ENCODE data around the gene NDRG4. TPM values are rescaled to one million over a fixed set of nuclear protein-coding genes. Genes with fewer than 3 reads are reported as not detected.

Gene NDRG4
- polyA plus RNA-seq, 1 of the 3 experiments (the other 2 are of a cell fraction), result 52.0 TPM

GRCh38 chr16:58510776-58511628, 11.1 kb downstream of the NDRG4 start:
- 86% methylated on average over 24 of the region's 30 CpGs for WGBS (ENCODE audit: low lambda C conversion rate)
- no peak for DNase-seq

DNA sequence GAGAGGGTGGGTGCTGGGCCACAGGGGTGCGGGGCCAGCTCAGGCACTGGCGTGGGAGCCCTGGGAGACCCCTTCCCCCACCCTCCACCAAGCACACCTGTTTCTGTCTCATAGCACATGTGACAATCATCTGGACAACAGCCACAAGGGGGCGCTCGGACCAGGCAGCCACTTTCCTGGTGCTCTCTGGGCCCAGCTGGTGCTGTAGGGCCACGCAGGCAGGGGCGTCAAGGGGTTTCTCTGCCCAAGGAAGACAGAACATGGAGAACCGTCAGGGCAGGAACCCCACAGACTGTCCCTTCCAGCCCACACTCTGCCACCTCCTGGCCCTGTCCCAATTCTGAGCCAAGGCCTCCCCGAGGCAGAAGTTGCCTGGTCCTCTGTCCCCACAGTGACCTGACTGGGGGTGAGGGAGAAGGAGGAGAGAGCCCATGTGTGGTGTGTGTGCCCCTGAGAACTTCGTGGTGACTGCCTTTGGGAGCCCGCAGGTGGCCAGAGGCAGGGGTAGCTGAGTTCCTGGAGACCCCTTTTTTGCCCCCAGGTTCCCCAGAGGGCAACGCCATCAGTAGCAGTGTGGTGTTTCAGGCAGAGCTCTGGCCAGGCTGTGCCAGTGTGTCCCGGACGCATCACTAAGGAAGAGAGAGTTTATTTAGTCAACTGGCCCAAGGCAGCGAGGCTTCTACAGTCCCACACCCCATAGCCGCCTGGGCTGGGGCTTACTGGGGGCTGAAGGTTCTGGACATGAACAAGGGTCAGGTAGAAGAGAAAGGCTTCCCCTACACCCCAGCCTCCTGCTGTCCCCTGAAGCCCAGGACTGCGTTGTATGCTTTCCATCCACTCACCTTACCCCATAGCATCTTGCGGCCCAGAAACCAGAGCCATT, 12.2 kb downstream of the NDRG4 start:
- Histone ChIP-seq H3K27ac (ENCODE audit: low read depth in 2 of 2, low read length in 1 of 2) (no peak overlapping the region; a peak in 1 of 4 replicates), H3K4me3 (ENCODE audit: low read depth in 2 of 2, low read length in 1 of 2) (no peak overlapping the region), H3K4me2 (no peak overlapping the region), H3K9ac (no peak overlapping the region), H3K36me3 (replicated peaks in 1 of 2; ENCODE audit: control insufficient read depth in 1 of 2, insufficient read depth in 2 of 2, low read length in 1 of 2) (peaks cover 5 to 26% of the 10 kb centered on the region in 2 experiments), H3K9me2 (no peaks in the 10 kb centered on the region), H3K4me1 (ENCODE audit: control insufficient read depth in 1 of 2, insufficient read depth in 2 of 2, low read depth in 1 of 2, low read length in 1 of 2) (peaks cover 0 to 10% of the 10 kb centered on the region in 2 experiments; a peak in 1 of 4 replicates), H3K9me3 (no peaks in the 10 kb centered on the region), H3F3A (replicated peaks; ENCODE audit: insufficient read depth) (peaks cover 15% of the 10 kb centered on the region), H3K27me3 (ENCODE audit: insufficient read depth) (no peaks in the 10 kb centered on the region), H2AFZ (ENCODE audit: low read depth) (no peak overlapping the region), H3K79me2 (ENCODE audit: insufficient read depth) (no peaks in the 10 kb centered on the region), H4K20me1 (ENCODE audit: insufficient read depth) (0 out of 2 replicates have a peak, but pooled peaks cover 3% of the 10 kb centered on the region)
- peak; percentile 80 for DNase-seq
- 61% methylated on average over 12 of the region's 17 CpGs for WGBS (ENCODE audit: low lambda C conversion rate)
- ChIA-PET POLR2A (interaction anchor here (1.6 kb wide), 1 partner anchor 12 kb away, joined by 8 read pairs; the partner anchor contains the start of gene NDRG4), CTCF (interaction anchor here (0.6 to 2.9 kb wide), 28 partner anchors 10 to 324 kb away, joined by 3 to 32 read pairs (median 5); partner anchors contain the start of gene NDRG4)
- TF ChIP-seq FOXJ3 (CRISPR knock-in tag; IDR thresholded peaks at IDR 0.05) (no peak), JUND (IDR thresholded peaks at IDR 0.05) (no peak), REST (IDR thresholded peaks at IDR 0.05; ENCODE audit: low read depth, low read length) (no peak), SMC3 (IDR thresholded peaks at IDR 0.05; ENCODE audit: low read depth, low read length) (peak; percentile 66), FOSL2 (IDR thresholded peaks at IDR 0.05; ENCODE audit: borderline replicate concordance, low read depth) (no peak), TAF1 (IDR thresholded peaks at IDR 0.05; ENCODE audit: borderline replicate concordance, low read depth, low read length) (no peak), RAD21 (IDR thresholded peaks at IDR 0.05; ENCODE audit: low read length) (peak; percentile 56), MAX (IDR thresholded peaks at IDR 0.05; ENCODE audit: low read depth) (peak; percentile 35; the same call in 1 of the 2 replicates)
- TF ChIP-seq, protein P1, sequence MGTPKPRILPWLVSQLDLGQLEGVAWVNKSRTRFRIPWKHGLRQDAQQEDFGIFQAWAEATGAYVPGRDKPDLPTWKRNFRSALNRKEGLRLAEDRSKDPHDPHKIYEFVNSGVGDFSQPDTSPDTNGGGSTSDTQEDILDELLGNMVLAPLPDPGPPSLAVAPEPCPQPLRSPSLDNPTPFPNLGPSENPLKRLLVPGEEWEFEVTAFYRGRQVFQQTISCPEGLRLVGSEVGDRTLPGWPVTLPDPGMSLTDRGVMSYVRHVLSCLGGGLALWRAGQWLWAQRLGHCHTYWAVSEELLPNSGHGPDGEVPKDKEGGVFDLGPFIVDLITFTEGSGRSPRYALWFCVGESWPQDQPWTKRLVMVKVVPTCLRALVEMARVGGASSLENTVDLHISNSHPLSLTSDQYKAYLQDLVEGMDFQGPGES (IDR thresholded peaks at IDR 0.05; ENCODE audit: low read depth, low read length), result no peak

More at GRCh38 chr16:58510776-58511628, 11.1 kb downstream of the NDRG4 start:
- no peaks in the 10 kb centered on the region for H4K20me1 ChIP-seq (ENCODE audit: insufficient read depth)
- H3K4me2 ChIP-seq, result no peak overlapping the region
- TF ChIP-seq SIN3A (IDR thresholded peaks at IDR 0.05; ENCODE audit: borderline replicate concordance, low read depth, low read length), result no peak
- no peak for TF ChIP-seq MEF2A (IDR thresholded peaks at IDR 0.05; ENCODE audit: borderline replicate concordance, low read depth)
- TF ChIP-seq GABPA (IDR thresholded peaks at IDR 0.05; ENCODE audit: low read depth), result no peak
- no peak for TF ChIP-seq YY1 (IDR thresholded peaks at IDR 0.05; ENCODE audit: low read depth)
- TF ChIP-seq MXI1 (IDR thresholded peaks at IDR 0.05; ENCODE audit: low read depth, low read length), result no peak
- no peak for TF ChIP-seq SMC3 (IDR thresholded peaks at IDR 0.05; ENCODE audit: low read depth, low read length)
- TF ChIP-seq EZH2phosphoT487 (IDR thresholded peaks at IDR 0.05; ENCODE audit: borderline replicate concordance, low read depth), result no peak
- no peak for TF ChIP-seq MAX (IDR thresholded peaks at IDR 0.05; ENCODE audit: low read depth)
- TF ChIP-seq EP300 (IDR thresholded peaks at IDR 0.05; ENCODE audit: borderline replicate concordance in 1 of 2, low read depth in 1 of 2, low read length in 1 of 2), result no peak
- TF ChIP-seq RAD21 (IDR thresholded peaks at IDR 0.05; ENCODE audit: low read length), result no peak
- TF ChIP-seq CHD2 (IDR thresholded peaks at IDR 0.05; ENCODE audit: low read length, partially characterized antibody), result no peak
- no peak for TF ChIP-seq USF1 (IDR thresholded peaks at IDR 0.05; ENCODE audit: borderline replicate concordance, low read depth)
- CTCF ChIA-PET, result interaction anchor here (0.7 to 2.9 kb wide), 20 partner anchors 10 to 245 kb away, joined by 3 to 32 read pairs (median 6); partner anchors contain the start of gene NDRG4
- H3K9me2 ChIP-seq, result no peaks in the 10 kb centered on the region
- no peaks in the 10 kb centered on the region for H3K79me2 ChIP-seq (ENCODE audit: insufficient read depth)
- peaks cover 0 to 3% of the 10 kb centered on the region in 2 experiments; a peak in 1 of 4 replicates for H3K4me1 ChIP-seq (ENCODE audit: control insufficient read depth in 1 of 2, insufficient read depth in 2 of 2, low read depth in 1 of 2, low read length in 1 of 2)
- H3K27me3 ChIP-seq (ENCODE audit: insufficient read depth), result no peaks in the 10 kb centered on the region
- no peak overlapping the region; a peak in 1 of 4 replicates for H3K27ac ChIP-seq (ENCODE audit: low read depth in 2 of 2, low read length in 1 of 2)
- no peak overlapping the region for H3K9ac ChIP-seq
- peaks cover 0 to 19% of the 10 kb centered on the region in 2 experiments for H3K36me3 ChIP-seq (replicated peaks in 1 of 2; ENCODE audit: control insufficient read depth in 1 of 2, insufficient read depth in 2 of 2, low read length in 1 of 2)
- peaks cover 12% of the 10 kb centered on the region for H3F3A ChIP-seq (replicated peaks; ENCODE audit: insufficient read depth)
- no peaks in the 10 kb centered on the region for H3K9me3 ChIP-seq
- POLR2A ChIA-PET, result interaction anchor here (1.3 kb wide), 1 partner anchor 11 kb away, joined by 4 read pairs; the partner anchor contains the start of gene NDRG4
- H3K4me3 ChIP-seq (ENCODE audit: low read depth in 2 of 2, low read length in 1 of 2), result no peak overlapping the region
- no peak overlapping the region for H2AFZ ChIP-seq (ENCODE audit: low read depth)

Measured in SK-N-SH (cell line).